Testis (tissue), 2 donors: ENCODE measurements around the gene ARIH1.
"Not testable (repeated sequence)": the region's sequence is repeated elsewhere in the genome, so short reads cannot be mapped to it uniquely, and the experiment has no call there.

Source experiments
- POLR2A ChIP-seq: fragments of 450-650 bp; IDR thresholded peaks from one replicate; pipeline ENCODE4 v1.6.1; 2017; ENCODE audit warnings: antibody characterized with exemption, mild to moderate bottlenecking, moderate library complexity
- TF ChIP-seq, protein P1 (sequence below), 3 experiments: fragments of 450-650 bp in 2 of 3; fragments of 200-600 bp in 1 of 3; sonication (generic) in 1 of 3; IDR thresholded peaks; one replicate each; pipeline ENCODE4 v1.5.1; 2016 to 2019; ENCODE audit warnings: antibody characterized with exemption in 3 of 3, mild to moderate bottlenecking in 2 of 3, moderate library complexity in 1 of 3

DNA sequence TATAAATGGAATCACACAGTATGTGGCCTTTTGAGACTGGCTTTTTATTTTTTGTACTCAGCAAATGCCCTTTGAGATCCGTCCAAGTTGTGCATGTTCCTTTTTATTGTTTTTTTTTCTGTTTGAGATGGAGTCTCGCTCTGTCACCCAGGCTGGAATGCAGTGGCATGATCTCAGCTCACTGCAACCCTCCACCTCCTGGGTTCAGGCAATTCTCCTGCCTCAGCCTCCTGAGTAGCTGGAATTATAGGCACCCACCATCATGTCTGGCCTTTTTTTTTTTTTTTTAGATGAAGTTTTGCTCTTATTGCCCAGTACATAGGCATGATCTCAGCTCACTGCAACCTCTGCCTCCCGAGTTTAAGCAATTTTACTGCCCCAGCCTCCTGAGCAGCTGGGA is 152.0 kb downstream of the ARIH1 start:
- TF ChIP-seq, protein P1, sequence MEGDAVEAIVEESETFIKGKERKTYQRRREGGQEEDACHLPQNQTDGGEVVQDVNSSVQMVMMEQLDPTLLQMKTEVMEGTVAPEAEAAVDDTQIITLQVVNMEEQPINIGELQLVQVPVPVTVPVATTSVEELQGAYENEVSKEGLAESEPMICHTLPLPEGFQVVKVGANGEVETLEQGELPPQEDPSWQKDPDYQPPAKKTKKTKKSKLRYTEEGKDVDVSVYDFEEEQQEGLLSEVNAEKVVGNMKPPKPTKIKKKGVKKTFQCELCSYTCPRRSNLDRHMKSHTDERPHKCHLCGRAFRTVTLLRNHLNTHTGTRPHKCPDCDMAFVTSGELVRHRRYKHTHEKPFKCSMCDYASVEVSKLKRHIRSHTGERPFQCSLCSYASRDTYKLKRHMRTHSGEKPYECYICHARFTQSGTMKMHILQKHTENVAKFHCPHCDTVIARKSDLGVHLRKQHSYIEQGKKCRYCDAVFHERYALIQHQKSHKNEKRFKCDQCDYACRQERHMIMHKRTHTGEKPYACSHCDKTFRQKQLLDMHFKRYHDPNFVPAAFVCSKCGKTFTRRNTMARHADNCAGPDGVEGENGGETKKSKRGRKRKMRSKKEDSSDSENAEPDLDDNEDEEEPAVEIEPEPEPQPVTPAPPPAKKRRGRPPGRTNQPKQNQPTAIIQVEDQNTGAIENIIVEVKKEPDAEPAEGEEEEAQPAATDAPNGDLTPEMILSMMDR (IDR thresholded peaks at IDR 0.05) = not testable (repeated sequence)
- TF ChIP-seq POLR2A = not testable (repeated sequence)
